Tibial nerve (tissue), 4 donors: ENCODE measurements around the gene ADIPOR2.

Source experiments
- CTCF ChIP-seq, 5 experiments: fragments of 200-600 bp in 3 of 5; fragments of 450-650 bp in 2 of 5; sonication (generic) in 3 of 5; IDR thresholded peaks; one replicate each; pipeline ENCODE4 v1.5.1; 2016 to 2019; ENCODE audit warnings: antibody characterized with exemption in 5 of 5, mild to moderate bottlenecking in 3 of 5, moderate library complexity in 2 of 5
- EP300 ChIP-seq, 2 donors: sonication (generic); formaldehyde crosslinking; IDR thresholded peaks; one replicate each; pipeline ENCODE4 v1.6.1; 2017; ENCODE audit warnings: antibody characterized with exemption in 2 of 2, mild to moderate bottlenecking in 1 of 2
- POLR2A ChIP-seq, 2 donors: fragments of 450-650 bp; IDR thresholded peaks; one replicate each; pipeline ENCODE4 v1.6.1; 2017; ENCODE audit warnings: antibody characterized with exemption in 2 of 2, mild to moderate bottlenecking in 2 of 2, moderate library complexity in 2 of 2

- TF ChIP-seq CTCF (IDR thresholded peaks at IDR 0.05) (peak; percentile 96 to 100 (median 99)), POLR2A (IDR thresholded peaks at IDR 0.05) (peak; percentile 86 to 92), EP300 (IDR thresholded peaks at IDR 0.05) (peak in 1 of 2 donors; percentile 97)
Observed at GRCh38 chr12:1795785-1796514, 105.1 kb downstream of the ADIPOR2 start.
